ENCODE results near the gene EFEMP1.

EFEMP1 gene

DNA sequence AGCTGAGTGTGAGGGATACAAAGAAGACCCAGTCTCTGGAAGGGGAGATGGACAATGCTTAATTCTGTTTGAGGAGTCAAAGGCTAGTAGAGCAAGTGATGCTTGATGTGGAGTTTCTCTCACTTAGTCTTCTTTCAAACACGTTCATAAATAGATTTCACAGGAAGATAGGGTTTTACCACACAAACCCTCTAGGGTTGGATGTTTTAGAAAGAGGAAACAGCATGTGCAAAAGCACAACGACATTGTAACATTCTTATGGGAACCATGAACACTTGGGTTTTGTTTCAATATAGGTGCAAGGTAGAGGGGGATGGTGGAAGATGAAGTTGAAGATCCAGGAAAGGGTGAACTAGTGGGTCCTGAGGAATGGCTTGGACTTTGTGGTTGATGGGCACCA, 10.8 kb upstream of the EFEMP1 start:
- FAIRE-seq: no peak
- no peak for DNase-seq (ENCODE audit: low spot score)

DNA sequence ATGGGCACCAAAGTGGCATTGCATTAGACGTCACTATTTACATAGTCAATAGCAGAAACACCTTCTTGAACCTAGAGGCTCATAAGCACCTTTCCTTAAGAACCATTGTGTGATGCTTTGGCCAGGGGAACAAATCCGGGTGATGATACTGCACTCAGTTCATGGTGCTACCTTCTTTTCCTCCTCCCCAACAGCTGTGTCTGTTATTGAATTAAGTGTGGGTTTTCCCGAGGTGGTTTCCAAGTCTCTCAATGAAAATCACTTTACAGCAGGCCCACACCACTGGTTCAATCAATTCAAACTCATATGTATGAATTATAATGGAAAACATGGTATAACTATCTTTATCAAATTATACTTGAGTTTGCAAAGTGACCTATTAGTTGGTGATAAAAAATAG, 9.3 kb upstream of the EFEMP1 start:
- DNase-seq (ENCODE audit: low spot score) (no peak), FAIRE-seq (no peak)

DNA sequence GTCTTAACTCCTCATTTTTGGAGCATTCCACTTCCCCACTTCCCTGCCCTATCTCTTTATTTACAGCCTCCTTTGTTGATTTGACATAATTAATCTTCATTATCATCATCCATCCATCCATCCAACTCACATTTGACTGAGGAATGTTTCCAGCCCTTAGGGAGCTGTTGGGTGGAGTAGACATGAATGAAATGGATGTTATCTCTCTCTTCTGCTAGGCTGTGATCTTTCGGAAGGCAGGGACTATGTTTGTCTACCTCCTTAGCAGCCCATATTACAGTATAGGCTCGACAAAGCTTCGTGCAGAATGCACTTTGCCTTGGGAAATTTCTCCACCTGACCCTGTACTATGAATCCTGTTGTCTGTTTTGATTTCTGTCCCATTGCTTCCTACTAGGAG, 7.7 kb upstream of the EFEMP1 start:
- DNase-seq (ENCODE audit: low spot score): no peak
- no peak for FAIRE-seq

DNA sequence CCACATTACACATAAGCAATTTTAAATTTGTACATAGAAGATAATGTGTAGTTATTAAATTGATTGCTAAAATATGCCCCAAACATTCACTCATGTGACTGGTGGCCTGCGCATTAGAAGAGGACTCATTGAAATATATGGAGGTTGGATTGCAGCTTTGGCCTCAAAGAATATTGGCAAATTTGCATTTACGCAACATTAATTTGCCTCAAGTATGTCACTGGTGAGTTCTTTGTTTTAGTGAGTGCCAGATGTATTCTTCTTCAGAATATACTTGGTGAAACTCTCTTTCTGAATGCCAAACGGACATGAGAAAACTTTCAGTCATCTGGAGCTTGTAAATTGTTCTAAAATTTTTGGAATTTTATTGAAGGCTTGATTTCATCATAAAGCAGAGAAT, 5.9 kb upstream of the EFEMP1 start:
- no peak for DNase-seq (ENCODE audit: low spot score)
- no peak for FAIRE-seq

GRCh38 chr2:55926974-55927373, 3.4 kb upstream of the EFEMP1 start:
- no peak for FAIRE-seq
- DNase-seq (ENCODE audit: low spot score): no peak

- FAIRE-seq: no peak
- no peak for DNase-seq (ENCODE audit: low spot score)
Measured at GRCh38 chr2:55926246-55926645, 2.7 kb upstream of the EFEMP1 start.

DNA sequence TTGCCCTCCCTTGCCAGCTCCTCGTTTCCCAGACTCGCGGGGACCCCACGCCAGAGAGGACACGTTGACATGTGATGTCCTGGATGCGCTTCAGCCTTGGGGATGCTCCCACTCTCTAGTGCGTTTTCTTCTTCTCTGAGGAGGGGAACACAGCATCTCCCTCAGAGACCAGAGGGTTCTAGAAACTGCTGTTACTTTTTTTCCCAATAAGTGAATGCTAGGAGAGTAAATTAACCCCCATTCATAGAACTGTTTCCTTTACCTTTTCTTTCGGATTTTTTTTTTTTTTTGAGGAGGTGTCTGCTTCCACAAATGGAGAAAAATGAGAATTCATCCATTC, 370 bp upstream of the EFEMP1 start:
- DNase-seq (ENCODE audit: low spot score): no peak
- FAIRE-seq: no peak

DNA sequence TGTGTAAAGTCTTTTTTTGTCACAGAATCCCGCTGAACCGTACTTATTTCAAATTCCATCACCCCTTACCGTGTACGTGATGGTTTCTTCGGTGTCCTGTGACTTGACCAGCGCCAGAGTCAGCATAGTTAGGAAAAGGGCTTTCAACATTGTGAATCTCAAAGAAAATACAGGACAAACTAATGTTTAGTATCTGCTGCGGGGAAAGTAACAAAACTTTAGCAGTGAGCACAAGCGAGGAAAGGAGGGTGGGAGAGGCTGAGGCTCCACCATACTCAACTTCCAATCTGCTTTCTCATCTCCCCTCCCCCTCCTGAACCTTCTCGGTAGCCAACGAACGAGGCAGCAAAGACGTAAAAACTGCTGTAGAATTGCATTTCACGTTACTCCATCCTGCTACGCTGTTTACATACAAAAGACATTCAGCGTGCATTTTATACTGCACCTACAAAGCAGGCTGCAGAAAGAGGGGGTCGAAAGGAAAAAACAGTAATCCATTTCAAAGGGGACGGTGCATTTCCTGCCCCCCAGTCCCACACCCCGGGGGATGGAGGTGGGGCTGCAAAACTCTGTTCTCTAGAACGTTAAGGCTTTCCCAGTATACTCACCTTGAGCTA, 1.2 kb downstream of the EFEMP1 start:
- DNase-seq (ENCODE audit: low spot score) (peak; percentile 26), FAIRE-seq (no peak)

GRCh38 chr2:55919574-55919973, 4.0 kb downstream of the EFEMP1 start:
- FAIRE-seq: no peak
- no peak for DNase-seq (ENCODE audit: low spot score)

DNA sequence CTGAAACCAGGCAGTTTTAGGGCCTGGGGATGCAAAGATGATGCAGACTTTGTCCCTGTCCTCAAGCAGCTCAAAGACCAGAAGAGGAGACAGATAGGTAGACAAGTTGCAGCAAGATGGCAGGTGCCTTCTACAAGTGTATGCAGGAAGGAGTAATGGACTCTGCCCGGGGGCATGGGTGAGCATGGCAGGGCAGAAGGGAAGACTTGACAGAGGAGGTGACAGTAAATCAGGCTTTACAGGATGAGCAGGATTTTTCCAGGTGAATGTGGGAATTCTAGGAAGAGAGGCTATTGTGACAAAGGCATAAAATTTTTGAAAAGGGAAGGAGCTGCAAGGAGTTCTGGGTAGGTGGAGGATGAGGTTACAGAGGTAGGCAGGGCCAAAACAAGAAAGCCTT, 4.7 kb downstream of the EFEMP1 start:
- no peak for DNase-seq (ENCODE audit: low spot score)

GRCh38 chr2:55917713-55918390, 5.7 kb downstream of the EFEMP1 start:
- FAIRE-seq: no peak
- no peak for DNase-seq (ENCODE audit: low spot score)

More for the DNA sequence above, 4.7 kb downstream of the EFEMP1 start:
- FAIRE-seq: no peak

DNA sequence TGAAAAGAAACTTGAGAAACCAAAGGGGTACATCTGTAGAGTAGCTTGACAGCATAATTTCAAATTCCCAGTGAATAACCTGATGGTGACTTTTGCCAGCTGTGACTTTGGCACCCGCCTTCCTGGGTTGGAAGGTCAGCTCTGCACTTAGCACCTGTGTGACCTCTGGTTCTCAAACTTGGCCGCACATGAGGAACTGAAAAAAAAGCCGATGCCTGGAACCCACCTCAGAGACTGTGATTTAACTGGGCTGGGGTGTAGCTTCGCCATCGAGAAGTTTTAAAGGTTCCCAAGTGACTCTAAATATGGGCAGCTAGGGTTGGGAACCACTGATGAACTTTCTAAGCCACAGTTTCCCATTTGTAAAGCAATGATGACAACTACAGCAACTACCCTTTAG, 6.5 kb downstream of the EFEMP1 start:
- FAIRE-seq (no peak), DNase-seq (ENCODE audit: low spot score) (no peak)

GRCh38 chr2:55916473-55917049, 7.0 kb downstream of the EFEMP1 start:
- FAIRE-seq: no peak
- DNase-seq (ENCODE audit: low spot score): no peak

DNA sequence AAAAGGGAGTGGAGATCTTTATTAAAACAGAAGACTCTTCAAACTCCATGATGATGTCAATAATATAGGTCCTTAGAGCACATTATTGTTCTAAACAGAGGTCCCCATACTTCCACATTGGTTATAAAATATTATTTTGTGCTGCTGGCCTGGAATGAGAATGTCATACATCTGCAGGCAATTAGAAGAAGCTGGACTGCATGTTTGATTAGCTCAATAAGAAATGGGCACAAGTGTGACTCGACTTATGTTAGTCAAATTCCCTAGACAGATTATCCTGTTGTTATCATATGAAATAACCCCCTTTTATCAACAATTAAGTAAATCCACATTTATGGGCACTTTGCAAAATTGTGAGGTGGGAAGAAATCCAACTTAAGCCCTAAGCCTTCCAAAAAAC, 8.8 kb downstream of the EFEMP1 start:
- FAIRE-seq: no peak
- DNase-seq (ENCODE audit: low spot score): no peak

- FAIRE-seq (no peak), DNase-seq (ENCODE audit: low spot score) (no peak)
Measured at GRCh38 chr2:55912926-55913325, 10.7 kb downstream of the EFEMP1 start.

DNA sequence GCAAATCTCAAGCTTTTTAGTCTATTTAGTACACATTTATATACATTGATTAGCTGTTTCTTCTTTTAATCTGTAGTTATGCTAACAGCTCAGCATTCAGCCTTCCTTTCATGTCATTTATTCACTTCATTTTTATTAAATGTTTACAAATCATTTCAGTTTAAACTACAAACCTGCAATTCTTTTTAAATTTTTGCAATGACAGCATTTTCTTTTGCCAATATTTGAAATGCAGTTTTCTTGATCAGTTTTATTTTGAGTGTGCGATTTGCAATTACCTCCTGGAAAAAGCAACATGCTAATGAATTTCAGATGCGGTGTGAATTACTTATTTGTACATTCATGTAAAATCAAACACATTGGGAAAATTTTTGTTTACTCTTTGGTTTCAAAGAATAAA, 13.5 kb downstream of the EFEMP1 start:
- FAIRE-seq: no peak

GRCh38 chr2:55907686-55908085, 15.9 kb downstream of the EFEMP1 start:
- DNase-seq (ENCODE audit: low spot score): no peak
- no peak for FAIRE-seq

More for the DNA sequence above, 13.5 kb downstream of the EFEMP1 start:
- no peak for DNase-seq (ENCODE audit: low spot score)

GRCh38 chr2:55906993-55907392, 16.6 kb downstream of the EFEMP1 start:
- DNase-seq (ENCODE audit: low spot score) (no peak), FAIRE-seq (peak; percentile 23)

- no peak for DNase-seq (ENCODE audit: low spot score)
- FAIRE-seq: no peak
Measured at GRCh38 chr2:55903727-55904126, 19.9 kb downstream of the EFEMP1 start.

- no peak for FAIRE-seq
- no peak for DNase-seq (ENCODE audit: low spot score)
Measured at GRCh38 chr2:55902971-55903370, 20.6 kb downstream of the EFEMP1 start.

DNA sequence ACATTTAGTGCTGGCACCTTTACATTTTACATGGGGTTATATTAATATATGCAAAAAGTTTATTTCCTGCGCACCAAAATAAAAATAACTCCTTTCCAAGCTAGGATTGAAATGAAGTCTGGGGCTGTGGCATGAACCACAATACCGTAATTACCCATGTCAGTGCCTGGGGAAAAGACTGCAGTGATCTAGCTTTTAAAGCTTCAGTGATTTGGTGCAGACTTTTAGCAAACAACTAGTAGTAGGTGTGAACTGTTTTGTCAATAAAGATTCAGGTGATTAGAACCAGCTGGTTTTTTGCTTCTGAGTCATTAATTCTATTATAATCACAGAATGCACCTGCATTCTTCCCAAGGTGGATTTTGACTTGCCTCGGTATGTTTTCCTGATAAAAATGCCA, 21.2 kb downstream of the EFEMP1 start:
- DNase-seq (ENCODE audit: low spot score) (no peak), FAIRE-seq (no peak)

GRCh38 chr2:55901941-55902340, 21.6 kb downstream of the EFEMP1 start:
- no peak for FAIRE-seq

GRCh38 chr2:55901322-55901721, 22.3 kb downstream of the EFEMP1 start:
- DNase-seq (ENCODE audit: low spot score) (peak; percentile 67), FAIRE-seq (no peak)

More at GRCh38 chr2:55901941-55902340, 21.6 kb downstream of the EFEMP1 start:
- DNase-seq (ENCODE audit: low spot score): no peak
